Activated B cell treated with CpG ODN at 0.5 μM for 24 hours (primary cell): ENCODE data around the gene PKD2. TPM values are rescaled to one million over a fixed set of nuclear protein-coding genes. Genes with fewer than 3 reads are reported as not detected.

ENCODE experiments used
- ATAC-seq: fragments of 200-7000 bp; cut with Tn5 transposase; one replicate; pipeline ENCODE4 v1.10.0; 2021; ENCODE audit warnings: low read depth, mild to moderate bottlenecking, moderate library complexity
- CTCF ChIA-PET: fragments of 350-600 bp; sonication (Branson Sonifier 250); formaldehyde crosslinking; loops from one replicate; lab custom pipeline; 2021; ENCODE audit warnings: antibody characterized with exemption; lab: Charles Lee
- POLR2A ChIA-PET: fragments of 350-600 bp; sonication (Branson Sonifier 250); formaldehyde crosslinking; loops from one replicate; lab custom pipeline; 2021; ENCODE audit warnings: antibody characterized with exemption; lab: Charles Lee
- DNase-seq: peaks from one replicate; pipeline ENCODE4 v3.0.0; 2022
- H3K27ac Mint-ChIP-seq: one replicate; pipeline ENCODE4 v1.8.0; 2020; ENCODE audit warnings: mixed read lengths
- H3K27me3 Mint-ChIP-seq: one replicate; pipeline ENCODE4 v1.8.0; 2021; ENCODE audit warnings: mixed read lengths
- H3K36me3 Mint-ChIP-seq: one replicate; pipeline ENCODE4 v1.8.0; 2021; ENCODE audit warnings: low read depth, mixed read lengths
- H3K4me1 Mint-ChIP-seq: one replicate; pipeline ENCODE4 v1.8.0; 2021; ENCODE audit warnings: mixed read lengths
- H3K4me3 Mint-ChIP-seq: one replicate; pipeline ENCODE4 v1.8.0; 2020; ENCODE audit warnings: mild to moderate bottlenecking, mixed read lengths
- H3K9me3 Mint-ChIP-seq: one replicate; pipeline ENCODE4 v1.8.0; 2020; ENCODE audit warnings: mixed read lengths
- intact Hi-C: fragments of 100-400 bp; cut with micrococcal nuclease; formaldehyde crosslinking; loops from one replicate; pipeline ENCODE4 v1.15.1; 2024
- total RNA-seq: library from RNA; stranded (reverse); gene quantifications from 2 replicates; pipeline ENCODE4 v1.2.3, GENCODE V29; 2022
- TF ChIP-seq, protein P1 (sequence below): fragments of 200-600 bp; IDR thresholded peaks from one replicate; pipeline ENCODE4 v1.8.0; 2022; ENCODE audit warnings: antibody characterized with exemption, mild to moderate bottlenecking

Gene PKD2
- total RNA-seq, 1 donor from 2014 or later: 6.2 TPM

DNA sequence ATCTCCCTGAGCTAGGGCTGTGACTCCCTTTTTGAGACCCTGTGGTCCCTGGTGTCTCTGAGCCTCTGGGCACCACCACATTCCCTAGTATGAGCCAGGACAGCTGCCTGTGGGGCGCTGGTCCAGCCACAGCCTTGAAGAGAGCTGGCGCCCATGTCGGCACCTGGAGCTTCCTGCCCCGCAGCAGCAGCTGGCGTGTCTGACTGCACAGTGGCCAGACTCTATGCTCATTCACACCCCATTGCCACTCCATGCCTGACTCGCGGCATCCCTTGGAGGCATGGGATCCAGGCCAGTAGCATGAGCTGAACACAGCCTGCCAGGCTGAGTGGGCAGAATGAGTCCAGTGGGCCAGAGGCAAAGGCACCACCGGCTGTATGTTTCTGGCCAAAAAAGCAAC, 40.2 kb upstream of the PKD2 start:
- Mint-ChIP-seq H3K36me3 (no peaks in the 10 kb centered on the region), H3K9me3 (no peaks in the 10 kb centered on the region), H3K4me3 (no peak overlapping the region), H3K27ac (no peak overlapping the region), H3K27me3 (peaks cover 3% of the 10 kb centered on the region), H3K4me1 (no peaks in the 10 kb centered on the region)
- POLR2A ChIA-PET: no interaction called here
- intact Hi-C loops: no loop called here
- CTCF ChIA-PET: interaction anchor here (1.3 kb wide), 1 partner anchor 114 kb away, joined by 3 read pairs; no protein-coding TSS in a partner anchor
- TF ChIP-seq, protein P1, sequence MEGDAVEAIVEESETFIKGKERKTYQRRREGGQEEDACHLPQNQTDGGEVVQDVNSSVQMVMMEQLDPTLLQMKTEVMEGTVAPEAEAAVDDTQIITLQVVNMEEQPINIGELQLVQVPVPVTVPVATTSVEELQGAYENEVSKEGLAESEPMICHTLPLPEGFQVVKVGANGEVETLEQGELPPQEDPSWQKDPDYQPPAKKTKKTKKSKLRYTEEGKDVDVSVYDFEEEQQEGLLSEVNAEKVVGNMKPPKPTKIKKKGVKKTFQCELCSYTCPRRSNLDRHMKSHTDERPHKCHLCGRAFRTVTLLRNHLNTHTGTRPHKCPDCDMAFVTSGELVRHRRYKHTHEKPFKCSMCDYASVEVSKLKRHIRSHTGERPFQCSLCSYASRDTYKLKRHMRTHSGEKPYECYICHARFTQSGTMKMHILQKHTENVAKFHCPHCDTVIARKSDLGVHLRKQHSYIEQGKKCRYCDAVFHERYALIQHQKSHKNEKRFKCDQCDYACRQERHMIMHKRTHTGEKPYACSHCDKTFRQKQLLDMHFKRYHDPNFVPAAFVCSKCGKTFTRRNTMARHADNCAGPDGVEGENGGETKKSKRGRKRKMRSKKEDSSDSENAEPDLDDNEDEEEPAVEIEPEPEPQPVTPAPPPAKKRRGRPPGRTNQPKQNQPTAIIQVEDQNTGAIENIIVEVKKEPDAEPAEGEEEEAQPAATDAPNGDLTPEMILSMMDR: no peak
- DNase-seq: no peak
- no peak for ATAC-seq

DNA sequence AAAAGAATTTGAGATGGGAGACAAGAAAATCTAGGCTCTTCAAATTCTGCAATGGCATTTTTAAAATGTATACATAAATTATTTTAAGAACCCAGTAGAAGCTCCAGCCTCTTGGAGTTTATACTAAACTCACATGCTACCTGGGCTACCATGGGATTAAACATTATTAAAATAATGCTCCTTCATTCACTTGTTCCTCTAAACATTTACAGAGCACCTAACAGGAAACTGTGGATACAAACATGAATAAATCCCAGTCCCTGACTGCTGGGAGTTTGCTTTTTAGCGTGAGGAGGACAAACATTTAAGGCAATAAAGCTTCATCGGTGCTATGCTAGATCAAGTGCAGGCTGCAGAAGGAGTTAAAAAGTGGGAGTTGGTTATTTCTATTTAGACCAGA, 37.3 kb upstream of the PKD2 start:
- no peak for DNase-seq
- ChIA-PET POLR2A (no interaction called here), CTCF (no interaction called here)
- TF ChIP-seq, protein P1: no peak
- Mint-ChIP-seq H3K9me3 (no peaks in the 10 kb centered on the region), H3K4me1 (peaks cover 3% of the 10 kb centered on the region), H3K27me3 (peaks cover 8% of the 10 kb centered on the region), H3K4me3 (no peak overlapping the region), H3K27ac (no peak overlapping the region), H3K36me3 (no peaks in the 10 kb centered on the region)
- no peak for ATAC-seq
- intact Hi-C loops: loop anchor here (5.0 kb wide), 2 partner anchors 242 to 293 kb away; no protein-coding TSS in a partner anchor

DNA sequence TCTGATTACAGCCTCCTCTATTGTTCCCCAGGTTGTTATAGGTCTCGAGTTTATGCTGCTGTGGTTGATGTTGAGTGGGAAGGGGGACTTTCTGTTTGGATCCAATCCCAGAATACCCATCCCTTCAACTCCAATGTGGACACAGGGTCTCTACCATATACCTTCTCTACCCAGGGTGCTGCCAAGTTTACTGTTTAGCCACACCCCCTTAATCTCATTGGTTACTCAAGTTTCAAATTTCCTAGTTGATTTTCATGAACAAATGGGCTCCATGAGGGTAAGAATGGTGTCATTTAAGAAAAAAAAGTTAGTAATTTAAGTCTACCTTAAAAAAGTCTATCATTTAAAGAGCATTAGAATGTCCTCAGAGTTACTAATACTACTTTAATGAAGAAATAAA, 35.6 kb upstream of the PKD2 start:
- Mint-ChIP-seq H3K9me3 (no peaks in the 10 kb centered on the region), H3K36me3 (no peaks in the 10 kb centered on the region), H3K27me3 (peaks cover 9% of the 10 kb centered on the region), H3K4me3 (no peak overlapping the region), H3K4me1 (peaks cover 9% of the 10 kb centered on the region), H3K27ac (no peak overlapping the region)
- TF ChIP-seq, protein P1: no peak
- DNase-seq: no peak
- ChIA-PET POLR2A (no interaction called here), CTCF (no interaction called here)
- intact Hi-C loops: loop anchor here (5.0 kb wide), 2 partner anchors 240 to 295 kb away; no protein-coding TSS in a partner anchor
- ATAC-seq: no peak

DNA sequence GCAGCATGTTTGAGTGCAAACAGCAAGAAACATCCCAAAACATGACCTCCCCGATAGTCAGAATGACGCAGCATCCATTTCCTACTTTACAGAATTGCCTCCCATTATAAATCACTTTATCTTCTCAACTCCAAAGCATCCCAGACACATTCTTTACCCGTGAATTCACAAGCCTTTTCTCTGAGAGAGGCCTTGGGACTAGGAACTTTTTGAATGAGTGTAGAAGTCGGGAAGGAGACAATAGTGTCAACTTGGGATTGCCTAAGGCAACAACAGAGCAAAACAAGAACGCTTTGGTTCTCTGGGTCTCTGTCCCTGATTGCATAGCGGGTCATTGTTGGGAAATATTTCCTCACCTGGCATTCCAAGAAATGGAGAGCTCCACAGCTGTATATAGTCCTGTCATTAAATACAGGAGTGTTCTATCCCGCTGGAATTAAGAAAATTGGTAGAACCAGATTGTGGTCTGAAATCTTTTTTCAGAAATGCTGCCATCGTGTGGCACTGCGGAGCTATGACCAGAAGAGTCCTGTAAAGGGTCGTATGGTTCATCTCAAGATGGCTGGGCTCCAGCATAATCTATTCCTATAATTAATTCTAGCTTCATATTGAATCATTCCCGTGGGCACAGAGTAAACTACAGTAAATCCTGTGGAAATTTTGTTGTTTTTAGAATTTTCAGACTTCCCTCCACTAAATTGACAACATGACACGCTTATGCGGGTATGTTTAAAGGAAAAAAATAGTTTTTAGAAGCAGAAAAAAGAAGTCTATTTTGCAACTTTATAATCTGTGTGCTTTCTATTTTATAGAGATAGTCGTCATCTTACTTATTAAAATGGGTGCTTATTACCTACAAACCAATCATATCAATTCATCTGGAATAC, 33.9 kb upstream of the PKD2 start:
- Mint-ChIP-seq H3K27me3 (peaks cover 9% of the 10 kb centered on the region), H3K27ac (no peak overlapping the region), H3K4me3 (no peak overlapping the region), H3K36me3 (no peaks in the 10 kb centered on the region), H3K4me1 (peaks cover 9% of the 10 kb centered on the region), H3K9me3 (no peaks in the 10 kb centered on the region)
- no peak for DNase-seq
- ChIA-PET CTCF (interaction anchor here (0.7 to 1.7 kb wide), 10 partner anchors 9 to 238 kb away, joined by 3 to 13 read pairs (median 4); no protein-coding TSS in a partner anchor), POLR2A (no interaction called here)
- TF ChIP-seq, protein P1: no peak
- peak; percentile 47 for ATAC-seq
- intact Hi-C loops: loop anchor here (1.0 to 5.0 kb wide), 3 partner anchors 120 to 296 kb away; no protein-coding TSS in a partner anchor

DNA sequence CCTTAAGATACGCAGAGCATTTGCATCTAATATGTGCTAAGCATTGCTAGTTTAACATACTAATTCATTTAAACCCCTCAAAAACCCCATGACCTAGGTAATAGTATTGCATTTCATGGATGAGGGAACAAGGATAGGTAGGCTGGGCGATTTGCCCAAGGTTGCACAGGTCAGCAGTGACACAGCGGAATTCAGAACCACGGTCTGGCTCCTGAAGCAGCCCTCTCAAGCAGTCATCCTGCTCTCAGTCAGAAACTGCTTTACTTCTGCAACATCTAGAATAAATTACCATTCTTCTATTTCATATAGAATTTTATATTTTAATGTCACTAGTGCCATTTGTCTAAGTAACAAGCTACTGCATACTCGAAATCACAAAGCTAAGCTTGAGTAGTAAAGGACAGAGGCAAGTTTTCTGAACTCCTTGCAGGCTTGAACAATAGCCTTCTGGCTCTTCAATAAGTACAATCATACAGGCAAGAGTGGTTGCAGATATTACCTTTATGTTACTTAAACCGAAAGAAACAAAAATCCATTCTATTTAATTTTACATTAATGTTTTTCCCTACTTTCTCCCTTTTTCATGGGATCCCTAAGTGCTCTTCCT, 32.5 kb upstream of the PKD2 start:
- TF ChIP-seq, protein P1: no peak
- Mint-ChIP-seq H3K4me1 (peaks cover 9% of the 10 kb centered on the region), H3K27me3 (peaks cover 12% of the 10 kb centered on the region), H3K4me3 (peak overlapping the region; percentile 5), H3K36me3 (no peaks in the 10 kb centered on the region), H3K9me3 (no peaks in the 10 kb centered on the region), H3K27ac (no peak overlapping the region)
- DNase-seq: no peak
- ChIA-PET CTCF (interaction anchor here (1.3 to 2.1 kb wide), 4 partner anchors 122 to 237 kb away, joined by 3 to 10 read pairs (median 8); no protein-coding TSS in a partner anchor), POLR2A (no interaction called here)
- no peak for ATAC-seq
- intact Hi-C loops: loop anchor here (5.0 kb wide), 2 partner anchors 237 to 298 kb away; no protein-coding TSS in a partner anchor
